HL-60/S4 treated with retinoic acid at 250 ng/mL for 4 days and 3 days (cell line): ENCODE data around the gene WDR72.

ENCODE experiments used
- in situ Hi-C: fragments of 300-500 bp; cut with MboI; formaldehyde crosslinking; loops from 2 replicates; pipeline ENCODE4 v1.7.0; 2022; ENCODE audit warnings: low sequenced_read_pairs

The WDR72 gene

GRCh38 chr15:53472210-53472609 is 287.3 kb downstream of the WDR72 start:
- in situ Hi-C loops: no loop called here

- in situ Hi-C loops: no loop called here
These were observed 288.7 kb downstream of the WDR72 start for GRCh38 chr15:53470743-53471142.

- in situ Hi-C loops: no loop called here
These were observed 290.0 kb downstream of the WDR72 start for GRCh38 chr15:53469422-53469821.
